Measurements from ENCODE around the gene VEGFA.

VEGFA gene

DNA sequence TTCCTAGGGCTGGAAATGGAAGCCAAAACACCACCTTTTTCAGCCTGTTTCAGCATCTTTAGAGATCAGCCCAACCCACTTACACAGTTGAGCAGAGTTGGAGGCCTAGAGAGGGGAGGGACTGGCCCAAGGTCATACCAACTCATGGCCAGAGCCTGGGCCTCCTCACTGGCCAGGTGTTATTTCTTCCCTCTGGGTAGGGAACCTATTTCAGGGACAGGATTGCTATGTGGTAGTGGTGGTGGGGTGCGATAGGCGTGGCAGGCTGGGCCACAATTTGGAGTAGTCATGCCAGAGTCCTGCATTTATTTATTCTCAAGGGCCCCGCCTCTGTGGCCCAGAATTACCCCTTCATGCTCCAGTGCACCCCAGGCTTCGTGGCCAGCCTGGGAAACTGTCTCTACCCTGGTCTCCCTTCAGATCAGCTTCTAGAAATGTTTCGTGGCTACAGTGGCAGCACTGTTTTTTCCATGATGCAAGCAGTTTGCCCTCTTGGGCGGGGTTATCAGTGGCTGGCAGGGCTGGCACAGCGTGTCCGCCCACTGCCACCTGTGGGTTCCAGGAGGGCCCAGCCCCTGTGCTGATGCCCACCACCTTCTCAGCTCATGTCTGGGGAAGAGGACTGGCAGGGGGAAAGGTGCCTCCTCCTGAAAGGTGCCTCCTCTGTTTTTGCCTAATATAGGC, 6.2 kb downstream of the VEGFA start:
- no peak for TF ChIP-seq FOXP2 (optimal IDR thresholded peaks at IDR 0.05; ENCODE audit: control extremely low read depth, extremely low read length, insufficient read depth)
- TF ChIP-seq POLR2AphosphoS5 (IDR thresholded peaks at IDR 0.05; ENCODE audit: borderline replicate concordance, low read depth, low read length): no peak
- TF ChIP-seq EZH2 (IDR thresholded peaks at IDR 0.05): no peak
- no peak overlapping the region for H3K9ac ChIP-seq (ENCODE audit: insufficient read length)
- no peak for DNase-seq (ENCODE audit: low read depth, low spot score)
- peaks cover 83% of the 10 kb centered on the region for H3K36me3 ChIP-seq (ENCODE audit: insufficient read depth, low read length)
- no peaks in the 10 kb centered on the region for H3K9me3 ChIP-seq (ENCODE audit: low read depth, low read length)
- H3K27ac ChIP-seq: no peak overlapping the region; the same call in 1 of the 2 replicates
- H3K4me3 ChIP-seq: no peak overlapping the region

DNA sequence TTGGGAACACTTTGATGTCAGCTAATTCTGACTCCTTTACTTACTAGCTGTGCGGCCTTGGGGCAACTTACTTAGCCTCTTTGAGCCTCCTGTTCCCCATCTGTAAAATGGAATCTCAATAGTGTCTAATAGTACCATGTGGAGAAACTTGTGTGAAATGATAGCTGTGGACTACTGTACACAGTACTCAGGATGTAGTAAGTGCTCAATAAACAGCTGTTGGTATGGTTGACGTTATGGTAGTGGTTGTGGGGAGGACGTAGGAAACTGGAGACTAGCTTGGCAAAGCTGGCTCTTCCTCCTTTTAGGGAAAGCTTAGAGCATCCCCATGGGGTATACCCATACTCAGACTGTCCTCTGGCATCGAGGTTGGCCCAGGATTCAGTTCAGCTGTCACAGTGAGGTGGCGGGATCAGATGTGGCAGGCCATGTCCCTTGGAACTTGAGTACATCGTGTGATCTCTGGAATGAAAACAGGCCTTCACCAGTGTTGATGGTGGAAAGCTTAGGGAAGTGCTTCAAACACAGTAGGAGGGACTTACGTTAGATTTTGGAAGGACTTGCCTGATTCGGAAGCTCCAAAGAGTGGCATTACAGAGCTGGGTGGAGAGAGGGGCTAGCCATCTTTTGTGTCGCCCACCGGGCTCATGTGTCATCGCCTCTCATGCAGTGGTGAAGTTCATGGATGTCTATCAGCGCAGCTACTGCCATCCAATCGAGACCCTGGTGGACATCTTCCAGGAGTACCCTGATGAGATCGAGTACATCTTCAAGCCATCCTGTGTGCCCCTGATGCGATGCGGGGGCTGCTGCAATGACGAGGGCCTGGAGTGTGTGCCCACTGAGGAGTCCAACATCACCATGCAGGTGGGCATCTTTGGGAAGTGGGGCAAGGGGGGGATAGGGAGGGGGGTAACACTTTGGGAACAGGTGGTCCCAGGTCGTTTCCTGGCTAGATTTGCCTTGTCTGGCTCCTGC, 7.1 kb downstream of the VEGFA start:
- Histone ChIP-seq H3K36me3 (ENCODE audit: insufficient read depth, low read length) (peaks cover 91% of the 10 kb centered on the region), H3K27ac (no peak overlapping the region), H3K9me3 (ENCODE audit: low read depth, low read length) (no peaks in the 10 kb centered on the region), H3K9ac (ENCODE audit: insufficient read length) (no peak overlapping the region), H3K4me3 (no peak overlapping the region)
- no peak for DNase-seq (ENCODE audit: low read depth, low spot score)
- TF ChIP-seq POLR2AphosphoS5 (IDR thresholded peaks at IDR 0.05; ENCODE audit: borderline replicate concordance, low read depth, low read length): no peak
- TF ChIP-seq FOXP2 (optimal IDR thresholded peaks at IDR 0.05; ENCODE audit: control extremely low read depth, extremely low read length, insufficient read depth): no peak
- TF ChIP-seq EZH2 (IDR thresholded peaks at IDR 0.05): no peak

DNA sequence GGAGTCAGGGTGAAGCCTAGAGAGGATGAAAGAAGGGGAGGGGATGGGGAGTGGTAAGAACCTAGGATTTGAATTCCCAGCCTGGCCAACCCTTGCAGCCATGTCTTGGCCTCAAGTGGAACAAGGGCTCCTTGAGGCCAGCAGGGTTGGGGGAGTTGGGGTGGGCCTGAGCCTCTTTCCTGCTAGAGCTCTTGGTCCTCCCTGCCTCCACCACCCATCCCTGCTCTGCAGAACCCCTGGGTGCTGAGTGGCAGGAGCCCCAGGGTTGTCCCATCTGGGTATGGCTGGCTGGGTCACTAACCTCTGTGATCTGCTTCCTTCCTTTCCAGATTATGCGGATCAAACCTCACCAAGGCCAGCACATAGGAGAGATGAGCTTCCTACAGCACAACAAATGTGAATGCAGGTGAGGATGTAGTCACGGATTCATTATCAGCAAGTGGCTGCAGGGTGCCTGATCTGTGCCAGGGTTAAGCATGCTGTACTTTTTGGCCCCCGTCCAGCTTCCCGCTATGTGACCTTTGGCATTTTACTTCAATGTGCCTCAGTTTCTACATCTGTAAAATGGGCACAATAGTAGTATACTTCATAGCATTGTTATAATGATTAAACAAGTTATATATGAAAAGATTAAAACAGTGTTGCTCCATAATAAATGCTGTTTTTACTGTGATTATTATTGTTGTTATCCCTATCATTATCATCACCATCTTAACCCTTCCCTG, 8.3 kb downstream of the VEGFA start:
- peaks cover 93% of the 10 kb centered on the region for H3K36me3 ChIP-seq (ENCODE audit: insufficient read depth, low read length)

DNA sequence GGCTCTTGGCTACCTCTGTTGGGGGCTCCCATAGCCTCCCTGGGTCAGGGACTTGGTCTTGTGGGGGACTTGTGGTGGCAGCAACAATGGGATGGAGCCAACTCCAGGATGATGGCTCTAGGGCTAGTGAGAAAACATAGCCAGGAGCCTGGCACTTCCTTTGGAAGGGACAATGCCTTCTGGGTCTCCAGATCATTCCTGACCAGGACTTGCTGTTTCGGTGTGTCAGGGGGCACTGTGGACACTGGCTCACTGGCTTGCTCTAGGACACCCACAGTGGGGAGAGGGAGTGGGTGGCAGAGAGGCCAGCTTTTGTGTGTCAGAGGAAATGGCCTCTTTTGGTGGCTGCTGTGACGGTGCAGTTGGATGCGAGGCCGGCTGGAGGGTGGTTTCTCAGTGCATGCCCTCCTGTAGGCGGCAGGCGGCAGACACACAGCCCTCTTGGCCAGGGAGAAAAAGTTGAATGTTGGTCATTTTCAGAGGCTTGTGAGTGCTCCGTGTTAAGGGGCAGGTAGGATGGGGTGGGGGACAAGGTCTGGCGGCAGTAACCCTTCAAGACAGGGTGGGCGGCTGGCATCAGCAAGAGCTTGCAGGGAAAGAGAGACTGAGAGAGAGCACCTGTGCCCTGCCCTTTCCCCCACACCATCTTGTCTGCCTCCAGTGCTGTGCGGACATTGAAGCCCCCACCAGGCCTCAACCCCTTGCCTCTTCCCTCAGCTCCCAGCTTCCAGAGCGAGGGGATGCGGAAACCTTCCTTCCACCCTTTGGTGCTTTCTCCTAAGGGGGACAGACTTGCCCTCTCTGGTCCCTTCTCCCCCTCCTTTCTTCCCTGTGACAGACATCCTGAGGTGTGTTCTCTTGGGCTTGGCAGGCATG, 9.2 kb downstream of the VEGFA start:
- no peaks in the 10 kb centered on the region for H3K9me3 ChIP-seq (ENCODE audit: low read depth, low read length)
- TF ChIP-seq FOXP2 (optimal IDR thresholded peaks at IDR 0.05; ENCODE audit: control extremely low read depth, extremely low read length, insufficient read depth) (no peak), POLR2AphosphoS5 (IDR thresholded peaks at IDR 0.05; ENCODE audit: borderline replicate concordance, low read depth, low read length) (no peak), EZH2 (IDR thresholded peaks at IDR 0.05) (no peak)
- no peak overlapping the region for H3K27ac ChIP-seq
- H3K4me3 ChIP-seq: no peak overlapping the region
- H3K9ac ChIP-seq (ENCODE audit: insufficient read length): no peak overlapping the region
- peaks cover 99% of the 10 kb centered on the region for H3K36me3 ChIP-seq (ENCODE audit: insufficient read depth, low read length)
- no peak for DNase-seq (ENCODE audit: low read depth, low spot score)

More for the DNA sequence above, 8.3 kb downstream of the VEGFA start:
- Histone ChIP-seq H3K9ac (ENCODE audit: insufficient read length) (no peak overlapping the region), H3K27ac (no peak overlapping the region), H3K9me3 (ENCODE audit: low read depth, low read length) (no peaks in the 10 kb centered on the region), H3K4me3 (no peak overlapping the region)
- DNase-seq (ENCODE audit: low read depth, low spot score): no peak
- no peak for TF ChIP-seq FOXP2 (optimal IDR thresholded peaks at IDR 0.05; ENCODE audit: control extremely low read depth, extremely low read length, insufficient read depth)
- TF ChIP-seq EZH2 (IDR thresholded peaks at IDR 0.05): no peak
- no peak for TF ChIP-seq POLR2AphosphoS5 (IDR thresholded peaks at IDR 0.05; ENCODE audit: borderline replicate concordance, low read depth, low read length)

GRCh38 chr6:43779852-43780236, 9.8 kb downstream of the VEGFA start:
- Histone ChIP-seq H3K27ac (no peak overlapping the region), H3K9me3 (ENCODE audit: low read depth, low read length) (no peaks in the 10 kb centered on the region), H3K36me3 (ENCODE audit: insufficient read depth, low read length) (peaks cover 98% of the 10 kb centered on the region), H3K4me3 (no peak overlapping the region), H3K9ac (ENCODE audit: insufficient read length) (no peak overlapping the region)
- DNase-seq (ENCODE audit: low read depth, low spot score): no peak
- no peak for TF ChIP-seq FOXP2 (optimal IDR thresholded peaks at IDR 0.05; ENCODE audit: control extremely low read depth, extremely low read length, insufficient read depth)
- TF ChIP-seq POLR2AphosphoS5 (IDR thresholded peaks at IDR 0.05; ENCODE audit: borderline replicate concordance, low read depth, low read length): no peak
- no peak for TF ChIP-seq EZH2 (IDR thresholded peaks at IDR 0.05)

DNA sequence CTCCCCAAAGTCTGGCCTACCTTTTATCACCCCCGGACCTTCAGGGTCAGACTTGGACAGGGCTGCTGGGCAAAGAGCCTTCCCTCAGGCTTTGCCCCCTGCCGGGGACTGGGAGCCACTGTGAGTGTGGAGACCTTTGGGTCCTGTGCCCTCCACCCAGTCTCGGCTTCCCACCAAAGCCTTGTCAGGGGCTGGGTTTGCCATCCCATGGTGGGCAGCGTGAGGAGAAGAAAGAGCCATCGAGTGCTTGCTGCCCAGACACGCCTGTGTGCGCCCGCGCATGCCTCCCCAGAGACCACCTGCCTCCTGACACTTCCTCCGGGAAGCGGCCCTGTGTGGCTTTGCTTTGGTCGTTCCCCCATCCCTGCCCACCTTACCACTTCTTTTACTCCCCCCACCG, 10.3 kb downstream of the VEGFA start:
- Histone ChIP-seq H3K36me3 (ENCODE audit: insufficient read depth, low read length) (peaks cover 98% of the 10 kb centered on the region), H3K9ac (ENCODE audit: insufficient read length) (no peak overlapping the region), H3K9me3 (ENCODE audit: low read depth, low read length) (no peaks in the 10 kb centered on the region), H3K27ac (no peak overlapping the region), H3K4me3 (no peak overlapping the region)
- TF ChIP-seq EZH2 (IDR thresholded peaks at IDR 0.05): no peak
- no peak for TF ChIP-seq POLR2AphosphoS5 (IDR thresholded peaks at IDR 0.05; ENCODE audit: borderline replicate concordance, low read depth, low read length)
- no peak for TF ChIP-seq FOXP2 (optimal IDR thresholded peaks at IDR 0.05; ENCODE audit: control extremely low read depth, extremely low read length, insufficient read depth)
- no peak for DNase-seq (ENCODE audit: low read depth, low spot score)

Measured in SK-N-MC (cell line).